OCI-LY3 (cell line): Measurements from ENCODE around the gene TMEM130.
A peak's percentile ranks its signal among the peaks of the same experiment; 100 is the strongest.

Source experiments
- EZH2phosphoT487 ChIP-seq: fragments of 200-600 bp; shearing (Covaris generic); IDR thresholded peaks from 2 replicates; pipeline ENCODE4 v1.6.1; 2018; ENCODE audit warnings: antibody characterized with exemption, mixed run types, low read depth
- TF ChIP-seq, protein P1 (sequence below): fragments of 200-600, 300-600 bp; sonication (generic); IDR thresholded peaks from 2 replicates; pipeline ENCODE4 v1.5.1; 2014; ENCODE audit warnings: antibody characterized with exemption, low read length, low read depth

DNA sequence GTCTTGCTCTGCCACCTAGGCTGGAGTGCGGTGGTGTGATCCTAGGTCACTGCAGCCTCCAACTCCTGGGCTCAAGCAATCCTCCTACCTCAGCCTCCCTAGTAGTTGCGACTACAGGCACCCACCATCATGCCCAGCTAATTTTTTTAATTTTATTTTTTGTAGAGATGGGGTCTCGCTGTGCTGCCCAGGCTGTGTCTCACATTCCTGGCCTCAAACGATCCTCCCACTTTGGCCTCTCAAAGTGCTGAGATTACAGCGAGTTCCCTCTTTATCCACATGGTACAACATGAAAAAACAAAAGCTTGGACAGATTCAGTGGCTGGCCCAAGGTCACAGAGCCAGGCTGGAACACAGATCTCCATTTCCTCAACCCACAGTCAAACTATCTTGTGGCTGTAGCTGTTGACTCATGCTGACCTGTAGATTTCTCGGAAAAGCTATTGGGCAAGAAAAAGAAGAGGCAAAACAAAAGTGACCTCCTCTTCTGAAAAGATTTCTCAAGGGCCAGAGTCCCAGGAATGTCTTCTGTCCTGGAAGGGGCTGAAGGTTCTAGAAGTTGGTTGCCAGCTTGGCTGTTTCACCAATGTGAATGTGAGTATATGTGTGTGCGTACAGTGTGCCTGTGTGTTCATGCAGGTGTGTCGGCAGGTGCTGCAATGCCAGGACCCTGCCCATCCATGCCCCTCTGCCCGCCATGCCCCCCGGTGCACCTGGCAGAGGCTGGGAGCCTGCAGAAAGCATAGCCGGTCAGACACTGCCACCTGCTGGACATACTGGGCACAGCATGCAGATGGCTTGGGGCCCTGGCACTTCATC, 28.4 kb downstream of the TMEM130 start:
- TF ChIP-seq, protein P1, sequence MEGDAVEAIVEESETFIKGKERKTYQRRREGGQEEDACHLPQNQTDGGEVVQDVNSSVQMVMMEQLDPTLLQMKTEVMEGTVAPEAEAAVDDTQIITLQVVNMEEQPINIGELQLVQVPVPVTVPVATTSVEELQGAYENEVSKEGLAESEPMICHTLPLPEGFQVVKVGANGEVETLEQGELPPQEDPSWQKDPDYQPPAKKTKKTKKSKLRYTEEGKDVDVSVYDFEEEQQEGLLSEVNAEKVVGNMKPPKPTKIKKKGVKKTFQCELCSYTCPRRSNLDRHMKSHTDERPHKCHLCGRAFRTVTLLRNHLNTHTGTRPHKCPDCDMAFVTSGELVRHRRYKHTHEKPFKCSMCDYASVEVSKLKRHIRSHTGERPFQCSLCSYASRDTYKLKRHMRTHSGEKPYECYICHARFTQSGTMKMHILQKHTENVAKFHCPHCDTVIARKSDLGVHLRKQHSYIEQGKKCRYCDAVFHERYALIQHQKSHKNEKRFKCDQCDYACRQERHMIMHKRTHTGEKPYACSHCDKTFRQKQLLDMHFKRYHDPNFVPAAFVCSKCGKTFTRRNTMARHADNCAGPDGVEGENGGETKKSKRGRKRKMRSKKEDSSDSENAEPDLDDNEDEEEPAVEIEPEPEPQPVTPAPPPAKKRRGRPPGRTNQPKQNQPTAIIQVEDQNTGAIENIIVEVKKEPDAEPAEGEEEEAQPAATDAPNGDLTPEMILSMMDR: peak; percentile 91
- TF ChIP-seq EZH2phosphoT487: no peak
